Dedifferentiated amniotic fluid mesenchymal stem cell (primary cell): Measurements from ENCODE around the gene TEAD1.
A peak's percentile ranks its signal among the peaks of the same experiment; 100 is the strongest.

Experiments
- DNase-seq: peaks from one replicate; pipeline ENCODE4 v3.0.0-alpha.2; 2016; ENCODE audit errors: extremely low spot score

Gene TEAD1

DNA sequence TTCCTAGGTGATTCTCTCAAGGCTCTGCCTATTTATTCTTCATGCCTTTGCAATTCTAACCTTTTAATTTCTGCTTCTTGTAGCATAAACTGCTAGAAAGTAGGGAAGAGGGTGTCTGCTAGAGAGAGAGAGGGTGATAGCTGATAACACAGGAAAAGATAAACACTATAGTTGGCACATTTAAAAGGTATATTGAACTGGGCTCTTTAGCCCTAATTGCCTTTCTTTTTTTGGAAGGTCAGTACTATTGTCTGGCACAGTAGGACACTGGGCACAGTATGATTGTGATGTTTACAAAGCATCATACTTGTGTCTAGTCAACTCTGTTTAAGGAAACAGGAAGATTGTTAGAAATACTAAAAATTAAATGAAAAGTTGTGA lies 33.3 kb downstream of the TEAD1 start:
- no peak for DNase-seq

DNA sequence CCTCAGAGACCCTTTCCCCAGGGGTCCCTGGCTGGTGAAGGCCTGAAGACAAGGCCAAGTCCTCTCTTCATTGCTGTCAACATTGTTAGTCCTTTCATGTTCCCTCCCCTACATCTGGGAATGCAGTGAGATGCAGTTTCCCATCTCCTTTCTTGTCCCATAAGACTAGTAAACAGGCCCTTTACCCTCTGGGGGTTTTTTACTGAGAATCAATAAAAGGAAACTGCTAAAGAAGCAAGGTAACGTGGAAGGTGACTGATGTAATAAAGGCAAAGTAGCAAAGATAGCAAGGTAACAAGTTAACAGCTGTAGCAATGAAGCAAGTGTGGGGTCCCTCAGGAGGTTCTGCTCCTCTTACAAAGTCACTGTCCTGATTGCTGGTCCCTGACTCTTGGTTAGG lies 37.3 kb downstream of the TEAD1 start:
- DNase-seq, result no peak

DNA sequence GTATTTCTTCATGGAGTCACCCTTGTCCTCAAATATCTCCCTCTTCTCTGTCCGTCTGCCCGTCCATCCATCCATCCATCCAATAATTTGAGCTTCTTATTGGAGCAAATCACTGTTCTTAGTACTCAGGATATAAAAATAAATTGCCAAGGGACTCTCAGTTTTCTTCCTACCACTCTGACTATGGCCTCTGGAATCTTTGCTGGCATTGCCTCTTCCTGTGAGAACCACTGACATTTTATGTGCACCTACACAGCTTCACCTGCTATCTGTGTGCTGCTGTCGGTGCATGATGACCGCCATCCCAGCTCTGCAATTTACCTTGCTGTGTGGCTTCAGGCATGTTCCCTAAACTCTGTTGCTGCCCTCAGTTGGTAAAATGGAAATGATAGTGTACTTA lies 37.9 kb downstream of the TEAD1 start:
- no peak for DNase-seq

DNA sequence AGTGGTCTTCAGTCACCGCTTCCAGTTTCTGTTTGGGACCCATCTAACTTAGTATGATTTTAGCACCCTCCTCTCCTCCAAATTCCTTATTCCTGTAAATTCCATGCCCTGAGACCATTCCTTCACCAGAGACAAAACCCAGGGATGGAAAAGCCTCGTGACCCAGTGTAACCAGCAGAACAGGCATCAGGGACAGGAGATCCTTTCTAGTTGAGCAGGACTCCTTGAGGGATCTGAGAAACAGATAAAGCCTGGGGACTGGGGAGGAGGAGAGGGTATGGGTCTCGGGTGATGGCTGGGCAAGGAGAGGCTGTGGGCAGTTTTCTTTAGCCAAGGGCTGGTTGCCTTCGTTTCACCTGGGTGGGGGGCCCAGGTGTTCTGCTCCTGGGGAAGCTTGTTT lies 40.9 kb downstream of the TEAD1 start:
- DNase-seq, result no peak

DNA sequence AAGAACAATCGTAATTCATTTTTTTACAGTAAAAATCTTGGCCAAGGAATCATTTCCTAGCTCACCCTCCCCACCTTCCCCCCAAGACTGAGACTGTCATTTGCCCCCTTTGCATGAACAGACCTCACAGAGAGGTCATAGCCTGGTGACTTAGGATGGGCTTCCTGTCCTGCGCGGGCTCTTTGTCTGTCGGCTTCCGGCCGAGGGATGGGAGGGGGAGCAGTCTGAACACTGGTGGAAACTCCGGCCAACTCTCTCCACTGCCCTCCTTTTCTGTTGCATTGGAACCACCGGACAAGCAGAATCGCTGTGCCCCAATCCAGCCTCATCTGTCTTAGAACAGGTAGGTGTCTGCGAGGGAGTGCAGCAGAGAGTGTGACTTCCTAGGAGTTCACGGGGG lies 41.7 kb downstream of the TEAD1 start:
- DNase-seq, result no peak

DNA sequence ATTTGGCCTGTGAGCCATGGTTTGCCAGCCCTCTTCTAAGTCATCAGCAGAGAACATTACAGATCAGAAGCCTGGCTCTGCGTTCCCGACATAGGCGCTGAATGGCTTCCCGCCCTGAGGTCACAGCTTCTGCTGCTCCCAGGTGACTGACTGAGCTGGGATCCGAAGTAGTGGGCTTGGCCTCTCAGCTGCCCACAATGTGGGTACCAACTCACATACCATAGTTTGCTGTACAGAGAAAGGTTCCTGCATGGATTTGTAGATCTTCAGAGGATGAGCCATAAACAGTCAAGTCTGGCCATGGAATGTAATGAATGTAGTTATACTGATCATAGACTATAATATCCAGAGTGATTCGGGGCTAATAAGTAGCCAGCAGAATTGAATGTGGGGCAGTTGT lies 42.6 kb downstream of the TEAD1 start:
- no peak for DNase-seq

DNA sequence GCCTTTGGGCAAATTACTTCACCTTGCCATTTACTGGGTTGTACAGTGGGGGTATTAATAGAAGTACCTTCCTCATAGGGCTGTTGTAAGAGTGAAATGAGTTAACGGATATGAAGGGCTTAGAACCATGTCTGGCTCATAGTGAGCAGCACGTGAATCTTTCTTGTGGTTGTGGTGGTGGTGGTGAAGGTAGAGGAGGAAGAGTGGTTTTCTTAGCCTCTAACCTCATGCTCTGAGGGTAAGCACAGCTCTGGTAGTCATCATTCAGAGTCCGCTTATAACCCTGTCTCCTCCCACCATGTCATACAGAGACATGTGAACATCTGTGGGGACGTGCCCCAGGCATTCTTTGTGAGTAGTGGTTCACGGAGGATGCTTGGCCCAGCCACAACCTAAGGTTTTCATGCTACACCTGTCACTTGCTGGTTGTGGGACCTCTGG lies 43.6 kb downstream of the TEAD1 start:
- DNase-seq, result no peak

DNA sequence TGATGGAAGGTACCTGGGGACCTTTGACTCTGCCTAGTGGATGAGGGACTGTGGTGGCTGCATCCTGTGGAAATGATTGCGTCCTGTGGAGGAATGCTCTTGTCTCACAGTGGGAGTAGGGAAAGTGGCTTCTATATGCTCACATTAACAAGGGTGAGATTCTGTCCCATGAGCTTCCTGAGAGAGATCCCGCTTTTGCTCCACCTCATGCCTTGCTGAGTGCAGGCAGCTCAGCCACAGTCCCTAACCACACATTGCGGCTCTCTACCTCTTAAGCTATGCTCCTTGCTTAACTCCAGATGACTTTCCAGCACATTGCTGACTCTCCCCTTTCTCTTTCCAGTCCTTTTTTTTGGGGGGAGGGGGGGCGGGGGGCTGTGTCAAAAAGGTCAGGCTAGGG lies 45.0 kb downstream of the TEAD1 start:
- no peak for DNase-seq

DNA sequence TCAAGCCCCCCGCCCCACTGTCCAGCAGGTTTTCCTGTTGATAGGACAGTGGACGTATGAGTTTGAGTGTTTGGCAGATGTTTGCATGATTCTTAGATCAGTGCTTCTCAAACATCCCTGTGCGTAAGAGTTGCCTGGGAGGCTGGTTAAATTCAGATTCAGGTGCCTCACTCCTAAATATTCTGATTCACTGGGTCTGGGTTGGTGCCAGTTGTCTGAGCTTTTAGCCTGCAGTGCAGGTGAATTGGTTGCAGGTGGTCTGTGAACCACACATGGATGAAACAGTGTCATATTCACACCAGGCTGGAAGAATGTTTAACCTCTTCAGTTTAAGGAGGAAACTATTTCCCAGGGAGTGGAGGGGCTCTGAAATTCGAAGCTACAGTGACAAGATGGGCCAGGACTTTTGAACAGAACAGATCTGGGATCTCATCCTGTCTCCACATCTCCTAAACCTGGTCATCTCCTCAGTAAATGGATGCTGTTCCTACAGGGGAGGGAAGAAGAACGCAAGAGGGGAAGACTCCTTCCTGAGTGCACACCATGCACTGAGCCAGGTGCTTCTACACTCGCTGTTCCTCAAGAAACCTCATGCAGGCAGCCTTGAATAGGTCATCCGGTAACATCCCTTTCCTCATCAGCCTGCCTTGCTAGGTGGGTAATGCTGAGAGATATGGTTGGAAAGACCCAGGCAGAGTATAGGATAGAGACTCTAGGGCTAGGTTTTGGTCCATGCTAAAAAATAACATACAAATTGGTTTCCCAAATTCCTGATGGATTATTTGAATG lies 47.8 kb downstream of the TEAD1 start:
- DNase-seq, result no peak

DNA sequence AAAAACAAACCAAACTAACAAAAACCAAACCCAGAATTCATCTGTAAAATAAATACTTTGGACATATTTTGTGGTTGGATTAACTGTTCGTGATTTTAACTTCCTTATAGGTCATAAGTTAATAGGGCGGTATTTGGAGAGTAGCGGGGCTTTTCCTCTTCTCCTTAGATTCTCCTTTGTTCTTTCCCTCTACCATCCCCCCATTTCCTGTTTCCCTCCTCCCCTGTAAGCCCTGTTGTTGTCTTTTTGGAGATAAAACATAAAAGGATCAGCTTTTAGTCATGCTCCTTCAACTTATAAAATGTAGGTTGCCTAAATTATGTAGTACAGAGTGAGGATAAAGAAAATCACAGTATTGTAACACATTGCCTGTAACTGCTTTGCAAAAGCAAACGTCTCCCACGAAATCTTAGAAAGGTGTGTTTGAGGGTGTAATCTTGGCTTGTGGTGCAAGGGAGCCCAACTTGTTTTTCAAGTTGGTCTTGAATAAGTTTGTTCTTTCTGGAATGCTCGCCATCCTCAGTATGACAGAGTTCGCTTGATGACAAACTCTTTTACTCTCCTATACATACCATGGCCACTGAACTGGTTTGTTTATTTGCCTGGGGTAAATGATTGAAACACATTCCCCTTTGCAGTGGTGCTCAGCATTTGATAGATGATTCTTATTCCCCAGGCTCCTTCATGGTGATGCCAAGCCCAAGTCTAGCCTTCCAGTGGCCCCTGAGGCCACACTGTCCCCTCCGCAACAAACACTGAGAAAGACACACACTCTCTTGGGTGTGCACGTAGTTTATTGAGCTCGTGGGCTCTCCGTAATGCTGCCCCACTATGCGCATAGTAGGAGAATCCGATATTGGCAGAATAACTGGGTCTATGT lies 49.4 kb downstream of the TEAD1 start:
- no peak for DNase-seq

DNA sequence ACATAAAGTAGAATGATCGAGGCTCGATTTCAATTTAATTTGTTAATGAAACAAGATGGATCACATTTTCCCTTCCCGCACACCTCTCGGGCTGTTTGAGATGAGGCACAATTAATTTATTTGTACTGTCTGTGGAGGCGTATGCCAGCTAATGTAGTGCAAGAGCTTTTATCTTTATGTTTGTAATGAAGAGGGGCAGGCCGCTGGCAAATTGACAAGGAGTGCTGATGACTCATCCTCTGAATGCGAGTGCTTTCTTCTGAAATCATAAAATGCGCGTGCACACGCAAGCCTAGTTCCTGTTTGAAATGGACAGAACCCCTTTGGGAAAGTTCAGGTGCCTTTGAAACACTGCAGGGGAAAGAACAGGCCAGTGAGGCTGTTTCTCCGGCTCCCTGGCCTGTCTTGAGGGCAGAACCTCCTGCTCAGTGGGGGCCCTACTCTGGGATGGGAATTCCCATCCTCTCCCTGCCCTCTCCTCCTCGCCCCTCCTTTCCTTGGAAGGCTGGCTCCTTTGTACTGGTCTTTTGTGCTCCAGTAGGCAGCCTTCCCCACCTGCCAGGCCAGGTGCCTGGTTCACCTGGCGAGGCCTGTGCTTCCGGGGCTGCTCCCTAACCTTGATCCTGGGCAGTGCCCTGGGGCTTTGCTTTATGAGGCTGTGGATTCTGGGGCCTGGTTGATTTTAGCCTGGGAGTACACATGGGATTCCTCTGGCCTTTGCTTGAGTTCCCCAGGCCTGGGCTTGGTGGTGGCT lies 50.3 kb downstream of the TEAD1 start:
- peak; percentile 64 for DNase-seq

DNA sequence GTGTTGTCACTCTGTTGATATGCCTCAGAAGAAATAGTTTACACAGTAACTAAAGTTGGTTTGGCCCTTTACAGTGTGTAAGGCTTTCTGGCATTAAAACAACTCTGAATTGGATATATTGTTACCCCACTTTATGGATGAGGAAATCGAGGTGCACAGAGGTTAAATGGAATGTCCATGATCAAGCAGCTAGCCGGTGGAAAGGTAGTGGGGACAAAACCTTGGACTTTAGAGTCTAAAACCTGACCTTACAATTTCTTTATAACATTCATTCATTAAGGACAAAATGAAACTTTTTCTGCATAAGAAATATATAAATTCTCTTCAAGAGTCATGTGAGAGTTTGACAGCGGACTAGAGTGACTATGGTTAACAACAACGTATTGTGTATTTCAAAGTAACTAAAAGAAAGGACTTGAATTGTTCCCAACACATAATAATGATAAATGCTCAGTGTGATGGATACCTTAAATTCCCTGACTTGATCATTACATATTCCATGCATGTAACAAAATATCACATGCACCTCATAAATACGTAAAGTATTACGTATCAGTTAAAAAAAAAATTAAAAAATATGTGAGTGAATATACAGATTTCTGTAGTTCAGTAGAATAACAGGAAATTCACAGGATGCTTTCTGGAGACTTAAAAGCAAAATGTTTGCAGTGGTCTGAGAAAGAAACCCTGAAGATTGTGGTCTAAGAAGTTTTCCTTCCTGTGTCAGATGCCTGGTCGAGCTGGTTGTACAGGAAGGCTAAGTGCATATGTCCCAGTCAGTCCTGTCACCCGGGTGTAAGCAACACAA lies 51.0 kb downstream of the TEAD1 start:
- no peak for DNase-seq

DNA sequence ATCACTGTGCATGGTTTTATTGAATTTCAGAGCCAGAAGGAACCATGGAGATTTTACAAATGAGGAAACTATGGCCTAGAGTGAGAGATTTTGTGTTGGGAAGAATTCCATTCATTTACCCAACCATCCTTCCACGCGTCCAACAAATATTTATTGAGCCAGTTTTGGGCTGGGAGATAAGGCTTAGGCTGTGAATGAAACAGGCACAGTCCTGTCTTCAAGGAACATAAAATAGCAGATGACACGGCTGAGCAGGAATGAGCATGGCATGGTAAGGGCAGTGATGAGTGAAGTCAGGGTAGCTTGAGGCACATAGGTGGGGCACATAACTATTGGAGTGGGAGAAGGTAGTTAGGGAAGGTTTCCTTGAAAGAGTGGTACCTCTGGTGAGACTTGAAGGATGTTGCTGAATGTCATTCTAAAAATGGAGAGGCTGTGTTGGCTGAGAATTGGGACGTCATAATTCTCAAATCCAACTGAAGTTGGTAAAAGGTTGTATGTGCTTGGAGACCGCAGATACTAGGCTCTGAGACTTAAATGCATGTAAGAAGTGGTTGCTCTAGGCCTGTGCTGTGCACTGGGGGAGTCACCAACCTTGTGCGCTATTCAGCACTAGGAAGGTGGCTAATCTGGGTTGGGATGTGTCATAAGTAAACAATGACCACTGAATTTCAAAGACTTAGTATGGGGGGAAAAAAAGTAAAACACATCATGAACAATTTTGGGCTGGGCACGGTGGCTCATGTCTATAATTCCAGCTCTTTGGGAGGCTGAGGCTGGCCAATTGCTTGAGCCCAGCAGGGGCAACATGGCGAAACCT lies 51.9 kb downstream of the TEAD1 start:
- no peak for DNase-seq

DNA sequence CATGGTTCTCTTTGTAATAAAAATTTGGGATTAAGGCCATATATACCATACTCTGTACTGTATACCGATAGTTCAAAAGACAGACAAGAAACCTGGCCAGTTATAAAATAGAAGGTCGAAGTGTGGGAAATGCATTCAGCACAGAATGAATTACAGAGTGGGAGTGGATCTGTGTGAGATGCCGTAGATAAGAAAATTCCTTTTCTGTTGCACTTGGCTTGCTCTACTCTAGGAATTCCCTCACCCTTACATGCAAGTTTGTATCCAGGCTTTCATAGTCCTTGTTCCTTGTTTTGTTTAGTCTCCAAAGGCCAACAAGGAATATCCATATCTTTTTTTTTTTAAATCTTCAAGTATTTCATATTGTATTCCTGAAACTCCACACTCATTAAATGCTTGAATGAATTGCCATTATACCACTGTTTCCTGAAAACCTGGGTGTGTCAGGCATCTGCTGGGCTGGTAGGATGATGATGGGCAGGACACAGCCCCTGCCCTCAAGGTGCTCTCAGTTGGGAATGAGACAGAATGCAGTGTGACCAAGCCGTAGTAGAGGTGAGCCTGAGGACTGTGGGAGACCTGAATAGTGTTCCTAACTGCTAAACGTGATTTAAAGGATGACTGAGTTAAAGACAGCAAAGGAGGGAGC lies 53.5 kb downstream of the TEAD1 start:
- peak; percentile 68 for DNase-seq

DNA sequence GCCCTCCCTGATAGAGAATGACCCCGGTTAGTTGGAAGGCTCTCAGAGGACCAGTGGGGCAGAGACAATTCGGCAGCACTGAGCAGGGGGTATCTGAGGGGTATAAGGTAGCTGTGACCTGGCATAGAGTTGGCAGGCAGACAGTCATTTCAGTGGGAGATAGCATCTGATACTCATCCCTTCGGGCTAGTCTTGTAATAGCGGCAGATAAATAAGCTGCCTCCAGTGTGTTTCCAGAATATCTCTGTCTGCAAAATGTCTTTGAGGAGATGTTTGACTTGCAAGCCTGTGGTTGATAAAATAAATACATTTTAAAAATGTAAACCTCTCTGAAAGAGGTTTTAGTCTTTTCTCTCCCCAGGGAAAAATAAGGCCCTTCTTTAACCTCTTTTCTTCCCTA lies 54.2 kb downstream of the TEAD1 start:
- no peak for DNase-seq

DNA sequence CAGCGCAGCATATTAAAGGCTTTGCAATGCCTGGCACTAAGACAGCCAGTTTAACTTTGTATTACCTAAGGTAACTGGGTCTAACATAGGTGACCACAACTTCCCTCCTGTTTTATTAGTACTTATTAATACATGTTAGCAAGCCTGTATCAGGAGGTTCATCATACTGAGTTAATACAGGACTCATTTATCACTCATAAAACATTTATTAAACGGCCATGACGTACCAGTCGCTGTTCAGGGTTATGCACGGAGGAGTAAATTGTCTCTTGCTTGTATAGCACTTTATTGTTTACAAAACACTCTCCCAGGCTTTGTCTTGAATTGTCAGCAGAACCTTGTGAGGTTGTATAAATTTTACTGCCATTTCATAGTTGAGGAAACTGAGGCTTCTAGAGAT lies 55.7 kb downstream of the TEAD1 start:
- no peak for DNase-seq

DNA sequence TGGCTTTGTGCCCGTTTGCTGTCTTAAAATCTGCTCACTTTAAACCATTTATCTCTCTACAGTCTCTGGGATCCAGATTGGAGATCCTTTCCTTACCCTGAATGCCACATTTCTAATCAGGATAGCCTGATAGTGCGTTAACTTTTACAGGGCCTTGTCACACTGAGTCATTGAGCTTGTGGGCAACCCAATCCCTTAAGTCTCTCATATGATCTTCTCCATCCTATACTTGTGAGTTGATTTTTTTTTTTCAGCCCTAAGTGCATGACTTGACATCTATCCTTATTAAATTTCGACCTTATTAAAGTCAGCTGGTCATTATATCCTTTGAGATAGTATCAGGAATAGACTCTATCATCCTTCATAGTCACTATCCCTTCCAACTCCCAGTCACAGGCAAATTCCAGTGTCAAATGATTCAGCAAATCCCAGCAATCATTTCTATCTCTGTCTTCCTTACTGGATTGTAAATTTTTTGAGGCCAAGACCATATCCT lies 57.7 kb downstream of the TEAD1 start:
- DNase-seq, result no peak

DNA sequence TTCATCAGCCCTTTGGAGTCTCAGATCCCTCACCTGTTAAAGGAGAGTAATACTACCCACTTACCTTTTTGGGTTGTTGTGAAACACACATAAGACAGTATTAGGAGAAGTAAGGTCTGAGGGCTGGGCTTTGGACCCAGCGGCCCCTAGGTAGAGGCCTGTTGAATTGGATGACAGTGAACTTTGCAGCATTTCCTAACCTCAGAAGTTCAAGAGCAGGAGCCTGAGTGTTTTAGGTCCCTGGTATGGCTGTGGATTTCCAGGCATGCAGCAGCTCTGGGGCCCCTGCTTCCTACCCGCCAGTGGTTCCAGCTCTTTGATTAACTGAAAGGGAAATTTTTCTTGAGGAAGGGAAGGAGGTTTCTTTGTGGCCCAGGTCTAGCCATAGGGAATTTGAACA lies 58.9 kb downstream of the TEAD1 start:
- DNase-seq, result no peak

DNA sequence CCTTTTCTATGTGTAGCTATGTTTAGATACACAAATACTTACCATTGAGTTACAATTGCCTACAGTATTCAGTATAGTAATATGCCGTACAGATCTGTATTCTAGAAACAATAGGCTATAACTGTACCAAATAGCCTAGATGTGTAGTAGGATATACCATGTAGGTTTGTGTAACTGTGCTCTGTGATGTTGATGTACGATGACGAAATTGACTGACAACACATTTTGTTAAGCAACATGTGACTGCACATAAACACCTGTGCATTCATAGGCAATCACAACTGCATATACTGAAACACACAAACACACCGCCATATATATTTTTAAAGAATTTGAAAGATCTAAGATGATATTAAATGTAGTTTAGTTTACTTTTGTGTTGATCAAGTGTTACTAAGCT lies 60.4 kb downstream of the TEAD1 start:
- no peak for DNase-seq

DNA sequence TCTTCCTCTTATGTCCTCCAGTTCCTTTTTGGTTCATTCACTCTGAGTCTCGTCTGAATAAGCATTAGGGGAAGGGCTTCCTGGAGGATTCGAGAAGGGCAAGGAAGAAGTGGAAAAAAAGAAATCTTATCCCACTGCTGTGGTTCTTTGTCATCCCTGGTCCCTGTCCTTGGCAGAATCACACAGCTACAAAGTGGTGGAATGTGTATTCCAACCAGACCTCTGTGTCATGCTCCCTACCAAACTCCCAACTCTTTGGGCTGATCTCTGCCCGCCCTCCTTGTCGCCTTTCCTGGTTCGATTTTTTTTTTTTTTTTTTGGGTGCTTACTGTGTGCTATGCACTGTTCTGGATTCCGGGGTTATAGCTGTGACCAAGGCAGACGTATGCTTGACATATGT lies 61.0 kb downstream of the TEAD1 start:
- no peak for DNase-seq
